ENCODE measurements around the gene ZNF738.

The ZNF738 gene

DNA sequence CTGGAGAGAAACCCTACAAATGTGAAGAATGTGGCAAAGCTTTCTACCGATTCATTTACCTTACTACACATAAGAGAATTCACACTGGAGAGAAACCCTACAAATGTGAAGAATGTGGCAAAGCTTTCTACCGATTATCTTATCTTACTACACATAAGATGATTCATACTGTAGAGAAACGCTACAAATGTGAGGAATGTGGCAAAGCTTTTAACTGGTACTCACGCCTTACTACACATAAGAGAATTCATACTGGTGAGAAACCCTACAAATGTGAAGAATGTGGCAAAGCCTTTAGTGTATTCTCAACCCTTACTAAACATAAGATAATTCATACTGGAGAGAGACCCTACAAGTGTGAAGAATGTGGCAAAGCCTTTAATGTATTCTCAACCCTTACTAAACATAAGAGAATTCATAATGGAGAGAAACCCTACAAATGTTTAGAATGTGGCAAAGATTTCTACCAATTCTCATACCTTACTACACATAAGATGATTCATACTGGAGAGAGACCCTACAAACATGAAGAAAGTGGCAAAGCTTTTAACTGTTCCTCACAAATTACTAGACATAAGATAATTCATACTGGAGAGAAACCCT, 25.3 kb downstream of the ZNF738 start:
- TF ChIP-seq, protein P1, sequence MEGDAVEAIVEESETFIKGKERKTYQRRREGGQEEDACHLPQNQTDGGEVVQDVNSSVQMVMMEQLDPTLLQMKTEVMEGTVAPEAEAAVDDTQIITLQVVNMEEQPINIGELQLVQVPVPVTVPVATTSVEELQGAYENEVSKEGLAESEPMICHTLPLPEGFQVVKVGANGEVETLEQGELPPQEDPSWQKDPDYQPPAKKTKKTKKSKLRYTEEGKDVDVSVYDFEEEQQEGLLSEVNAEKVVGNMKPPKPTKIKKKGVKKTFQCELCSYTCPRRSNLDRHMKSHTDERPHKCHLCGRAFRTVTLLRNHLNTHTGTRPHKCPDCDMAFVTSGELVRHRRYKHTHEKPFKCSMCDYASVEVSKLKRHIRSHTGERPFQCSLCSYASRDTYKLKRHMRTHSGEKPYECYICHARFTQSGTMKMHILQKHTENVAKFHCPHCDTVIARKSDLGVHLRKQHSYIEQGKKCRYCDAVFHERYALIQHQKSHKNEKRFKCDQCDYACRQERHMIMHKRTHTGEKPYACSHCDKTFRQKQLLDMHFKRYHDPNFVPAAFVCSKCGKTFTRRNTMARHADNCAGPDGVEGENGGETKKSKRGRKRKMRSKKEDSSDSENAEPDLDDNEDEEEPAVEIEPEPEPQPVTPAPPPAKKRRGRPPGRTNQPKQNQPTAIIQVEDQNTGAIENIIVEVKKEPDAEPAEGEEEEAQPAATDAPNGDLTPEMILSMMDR (IDR thresholded peaks at IDR 0.05; ENCODE audit: low read depth, low read length), result no peak
- no peak for DNase-seq (ENCODE audit: extremely low read depth, low read depth)

DNA sequence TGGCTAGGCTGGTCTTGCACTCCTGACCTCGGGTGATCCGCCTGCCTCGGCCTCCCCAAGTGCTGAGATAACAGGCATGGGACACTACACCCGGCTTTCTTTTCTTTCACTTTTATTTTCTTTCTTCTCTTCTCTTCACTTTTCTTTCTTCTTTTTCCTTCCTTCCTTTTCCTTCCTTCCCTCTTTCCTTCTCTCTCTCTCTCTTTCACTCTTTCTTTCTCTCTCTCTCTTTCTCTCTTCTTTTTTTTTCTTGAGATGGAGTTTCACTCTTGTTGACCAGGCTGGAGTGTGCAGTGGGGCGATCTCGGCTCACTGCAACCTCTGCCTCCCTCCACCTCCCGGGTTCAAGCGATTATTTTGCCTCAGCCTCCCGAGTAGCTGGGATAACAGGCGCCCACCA, 37.3 kb downstream of the ZNF738 start:
- TF ChIP-seq, protein P1 (IDR thresholded peaks at IDR 0.05; ENCODE audit: low read depth, low read length), result no peak
- no peak for DNase-seq (ENCODE audit: extremely low read depth, low read depth)

DNA sequence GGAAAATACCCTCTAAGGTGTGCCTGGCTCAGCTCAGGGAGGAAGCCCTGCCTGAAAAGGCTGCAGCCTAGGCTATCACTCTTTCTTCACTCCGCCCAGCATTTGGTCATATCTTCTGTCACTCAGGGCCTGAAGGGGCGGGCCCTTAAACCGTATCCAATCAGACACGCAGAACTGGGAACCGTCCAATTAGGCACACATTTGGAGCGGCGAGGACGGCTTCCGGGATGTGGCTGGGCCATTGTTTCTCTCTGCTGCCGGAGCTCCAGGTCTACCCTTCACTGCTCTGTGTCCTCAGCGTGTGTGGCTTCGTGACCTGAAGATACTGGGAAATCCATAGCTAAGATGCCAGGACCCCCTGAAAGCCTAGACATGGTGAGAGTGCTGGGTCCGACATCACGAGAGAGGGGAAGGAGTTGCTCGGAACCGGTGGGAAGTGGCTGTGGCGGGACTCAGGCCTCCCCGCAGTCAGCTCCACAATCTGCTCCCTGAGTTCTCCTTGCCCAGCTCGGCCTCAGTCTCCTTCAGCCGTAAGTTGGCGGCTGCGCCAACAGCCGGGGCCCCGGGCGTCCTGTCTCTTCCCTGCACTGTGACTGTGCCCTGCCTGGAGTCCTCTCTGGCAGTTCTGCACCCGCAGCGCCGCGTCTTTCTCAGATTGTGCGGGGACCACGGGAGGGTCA, 38.2 kb downstream of the ZNF738 start, which contains the start of gene ZNF493:
ZNF493 (plus strand) TSS at position 241 of the 680 bp plus-strand sequence; CDS start at position 346, 105 bp downstream.
- TF ChIP-seq, protein P1 (IDR thresholded peaks at IDR 0.05; ENCODE audit: low read depth, low read length), result no peak
- peak; percentile 84 for DNase-seq (ENCODE audit: extremely low read depth, low read depth)

DNA sequence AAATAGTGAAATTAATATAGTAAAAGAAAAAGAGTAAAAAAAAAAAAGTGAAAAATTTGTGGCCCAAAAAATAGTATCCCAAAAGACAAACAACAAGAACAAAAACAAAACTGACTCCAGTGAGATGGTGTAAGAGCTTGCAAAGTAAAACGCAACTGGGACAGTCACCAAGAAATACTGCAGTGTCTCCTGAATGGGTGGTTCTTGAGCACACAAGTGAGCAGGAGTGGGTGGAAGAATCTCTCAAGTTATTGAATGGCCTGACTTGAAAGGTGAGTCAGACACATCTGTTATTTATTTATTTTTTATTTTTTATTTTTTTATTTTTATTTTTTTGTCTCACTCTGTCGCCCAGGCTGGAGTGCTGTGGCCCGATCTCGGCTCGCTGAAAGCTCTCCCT, 40.1 kb downstream of the ZNF738 start:
- DNase-seq (ENCODE audit: extremely low read depth, low read depth), result no peak
- TF ChIP-seq, protein P1 (IDR thresholded peaks at IDR 0.05; ENCODE audit: low read depth, low read length), result no peak

DNA sequence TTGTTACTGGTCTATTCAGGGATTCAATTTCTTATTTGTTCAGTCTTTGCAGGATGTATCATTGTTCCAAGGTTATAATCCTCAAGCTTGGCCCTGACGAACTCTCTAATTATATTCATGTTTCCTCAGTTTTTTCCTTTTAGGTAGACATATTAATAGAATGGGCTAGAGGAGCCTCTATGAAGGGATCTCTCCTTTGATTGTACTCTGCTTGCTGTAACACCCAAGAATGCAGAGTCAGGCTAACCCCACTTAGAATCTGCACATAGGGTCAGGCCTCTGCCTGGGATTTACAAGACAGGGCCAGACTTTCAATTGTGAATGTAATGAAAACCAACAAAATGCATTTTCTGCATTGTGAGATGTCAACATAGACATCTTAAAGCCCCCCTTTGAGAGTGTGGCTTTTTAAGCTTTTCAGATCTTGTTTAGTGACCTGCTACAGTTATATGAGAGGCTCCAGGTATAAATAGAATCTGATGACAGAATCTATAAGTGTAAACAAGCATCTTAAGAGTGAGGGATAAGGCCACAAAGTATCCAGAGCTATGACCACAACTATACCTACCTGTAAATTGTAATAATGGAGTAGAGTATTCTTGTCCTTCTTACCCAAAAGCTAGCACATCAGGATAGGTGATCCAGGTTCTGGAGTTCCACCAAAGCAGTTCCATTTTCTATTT, 43.6 kb downstream of the ZNF738 start:
- no peak for DNase-seq (ENCODE audit: extremely low read depth, low read depth)
- TF ChIP-seq, protein P1 (IDR thresholded peaks at IDR 0.05; ENCODE audit: low read depth, low read length), result no peak

DNA sequence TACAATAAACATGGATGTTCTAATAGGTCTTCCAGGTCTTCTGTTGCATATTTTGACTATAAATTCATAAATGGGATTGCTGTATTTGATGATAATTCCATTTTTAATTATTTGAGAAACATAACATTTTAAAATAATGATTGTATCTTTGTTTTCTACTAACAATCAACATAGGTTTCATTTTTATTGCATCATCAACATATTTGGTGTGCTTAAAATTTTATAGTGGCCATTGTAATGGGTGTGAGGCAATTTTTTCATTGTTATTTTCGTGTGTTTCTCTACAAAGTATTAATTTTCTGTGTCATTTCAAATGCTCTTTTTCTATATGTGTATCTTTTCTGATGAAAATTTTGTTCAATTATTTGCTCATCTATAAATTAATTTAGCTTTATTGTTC, 51.4 kb downstream of the ZNF738 start:
- no peak for DNase-seq (ENCODE audit: extremely low read depth, low read depth)
- TF ChIP-seq, protein P1 (IDR thresholded peaks at IDR 0.05; ENCODE audit: low read depth, low read length), result no peak

DNA sequence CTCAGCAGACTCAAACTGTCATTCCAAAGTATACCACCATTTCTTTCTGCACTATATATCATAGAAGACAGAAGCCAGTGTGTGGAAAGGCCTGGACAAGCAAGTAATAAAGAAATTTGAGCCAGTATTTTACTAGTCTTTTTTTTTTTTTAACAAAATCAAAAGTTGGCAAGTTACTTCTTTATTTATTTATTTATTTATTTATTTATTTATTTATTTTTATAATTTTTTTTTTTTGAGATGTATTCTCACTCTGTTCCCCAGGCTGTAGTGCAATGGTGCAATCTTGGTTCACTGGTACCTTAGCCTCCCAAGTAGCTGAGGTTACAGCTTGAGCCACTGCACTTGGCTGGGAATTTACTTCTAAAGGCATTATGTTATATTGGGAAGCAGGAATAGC, 63.4 kb downstream of the ZNF738 start:
- TF ChIP-seq, protein P1 (IDR thresholded peaks at IDR 0.05; ENCODE audit: low read depth, low read length), result no peak
- DNase-seq (ENCODE audit: extremely low read depth, low read depth), result no peak

Measured in AG09319 (cell line).